ENCODE data around the gene TSN. TPM values are rescaled to one million over a fixed set of nuclear protein-coding genes. Genes with fewer than 3 reads are reported as not detected.

TSN gene
- total and polyA plus RNA-seq, 2 experiments from 2014 or later = 62.5 to 94.8 TPM

GRCh38 chr2:121794233-121794632 lies 38.8 kb downstream of the TSN start (continued):
- no peak for TF ChIP-seq ZNF462 (CRISPR knock-in tag; IDR thresholded peaks at IDR 0.05)
- no peak for TF ChIP-seq NANOG (IDR thresholded peaks at IDR 0.05; ENCODE audit: borderline replicate concordance)
- no peak for TF ChIP-seq JUNB (IDR thresholded peaks at IDR 0.05; ENCODE audit: unreplicated experiment)
- TF ChIP-seq EZH2 (IDR thresholded peaks at IDR 0.05; ENCODE audit: low read depth, unreplicated experiment) = no peak
- TF ChIP-seq STAT1 (IDR thresholded peaks at IDR 0.05; ENCODE audit: unreplicated experiment) = no peak
- no peak for TF ChIP-seq REST (IDR thresholded peaks at IDR 0.05; ENCODE audit: unreplicated experiment)

- Mint-ChIP-seq H3K9me3 (no peaks in the 10 kb centered on the region), H3K27ac (no peak overlapping the region), H3K36me3 (ENCODE audit: low read depth) (peaks cover 3% of the 10 kb centered on the region; the same call in 1 of the 3 replicates), H3K27me3 (ENCODE audit: insufficient read depth, low read depth, poor library complexity) (peaks cover 2% of the 10 kb centered on the region), H3K4me1 (peaks cover 19% of the 10 kb centered on the region), H3K4me3 (no peak overlapping the region)
- Histone ChIP-seq H3K9me2 (ENCODE audit: insufficient read depth) (no peaks in the 10 kb centered on the region; the same call in 1 of the 2 replicates), H2AFZ (no peak overlapping the region), H3K4me2 (no peak overlapping the region), H4K20me1 (replicated peaks; ENCODE audit: insufficient read depth) (no peaks in the 10 kb centered on the region), H3F3A (replicated peaks; ENCODE audit: low read depth) (no peaks in the 10 kb centered on the region), H3K4me3 (no peak overlapping the region), H3K79me2 (replicated peaks; ENCODE audit: insufficient read depth) (no peaks in the 10 kb centered on the region), H3K27ac (ENCODE audit: low read depth) (no peak overlapping the region), H3K4me1 (ENCODE audit: insufficient read depth) (peaks cover 20% of the 10 kb centered on the region), H3K36me3 (ENCODE audit: insufficient read depth) (no peaks in the 10 kb centered on the region), H3K27me3 (ENCODE audit: insufficient read depth) (no peaks in the 10 kb centered on the region)
- ATAC-seq (no peak), DNase-seq (ENCODE audit: low spot score) (no peak)
- TF ChIP-seq ZNF114 (CRISPR knock-in tag; IDR thresholded peaks at IDR 0.05) (no peak), JUNB (IDR thresholded peaks at IDR 0.05; ENCODE audit: unreplicated experiment) (no peak), ZNF331 (CRISPR knock-in tag; IDR thresholded peaks at IDR 0.05; ENCODE audit: low read depth) (no peak), REST (IDR thresholded peaks at IDR 0.05; ENCODE audit: unreplicated experiment) (no peak), EZH2phosphoT487 (IDR thresholded peaks at IDR 0.05; ENCODE audit: unreplicated experiment) (no peak)
Observed at GRCh38 chr2:121796239-121796638, 40.8 kb downstream of the TSN start.

Data from GM23338 (cell line).